ENCODE data around the gene S100PBP.

S100PBP gene

GRCh38 chr1:32886828-32887414 is 69.5 kb downstream of the S100PBP start:
- DNase-seq (ENCODE audit: low read depth, low spot score), result no peak

- DNase-seq (ENCODE audit: low read depth, low spot score), result no peak
Measured at GRCh38 chr1:32887623-32888022, 70.2 kb downstream of the S100PBP start.

GRCh38 chr1:32888134-32888533 is 70.7 kb downstream of the S100PBP start:
- DNase-seq (ENCODE audit: low read depth, low spot score), result no peak

- DNase-seq (ENCODE audit: low read depth, low spot score), result no peak
Measured at GRCh38 chr1:32888677-32889420, 71.4 kb downstream of the S100PBP start.

GRCh38 chr1:32889731-32890278 is 72.4 kb downstream of the S100PBP start:
- DNase-seq (ENCODE audit: low read depth, low spot score), result no peak

- no peak for DNase-seq (ENCODE audit: low read depth, low spot score)
Measured at GRCh38 chr1:32890516-32891240, 73.2 kb downstream of the S100PBP start.

- no peak for DNase-seq (ENCODE audit: low read depth, low spot score)
Measured at GRCh38 chr1:32891241-32891570, 73.8 kb downstream of the S100PBP start.

- DNase-seq (ENCODE audit: low read depth, low spot score), result no peak
Measured at GRCh38 chr1:32891630-32892029, 74.2 kb downstream of the S100PBP start.

GRCh38 chr1:32892368-32893197 is 75.1 kb downstream of the S100PBP start:
- no peak for DNase-seq (ENCODE audit: low read depth, low spot score)

- DNase-seq (ENCODE audit: low read depth, low spot score), result no peak
Measured at GRCh38 chr1:32893198-32894018, 76.0 kb downstream of the S100PBP start.

GRCh38 chr1:32894019-32894600 is 76.7 kb downstream of the S100PBP start:
- no peak for DNase-seq (ENCODE audit: low read depth, low spot score)

- no peak for DNase-seq (ENCODE audit: low read depth, low spot score)
Measured at GRCh38 chr1:32894681-32895080, 77.2 kb downstream of the S100PBP start.

GRCh38 chr1:32895325-32896215 is 78.1 kb downstream of the S100PBP start:
- no peak for DNase-seq (ENCODE audit: low read depth, low spot score)

GRCh38 chr1:32896451-32896850 is 79.0 kb downstream of the S100PBP start:
- no peak for DNase-seq (ENCODE audit: low read depth, low spot score)

GRCh38 chr1:32897082-32898049 is 79.9 kb downstream of the S100PBP start:
- DNase-seq (ENCODE audit: low read depth, low spot score), result no peak

- no peak for DNase-seq (ENCODE audit: low read depth, low spot score)
Measured at GRCh38 chr1:32898056-32898455, 80.6 kb downstream of the S100PBP start.

- no peak for DNase-seq (ENCODE audit: low read depth, low spot score)
Measured at GRCh38 chr1:32898958-32899357, 81.5 kb downstream of the S100PBP start.

GRCh38 chr1:32899586-32900296 is 82.3 kb downstream of the S100PBP start:
- no peak for DNase-seq (ENCODE audit: low read depth, low spot score)

Data from smooth muscle cell of the brain vasculature (primary cell).